KMS-11 (cell line): ENCODE measurements around the gene PAK1.
A peak's percentile ranks its signal among the peaks of the same experiment; 100 is the strongest.

Experiments
- H2AFZ ChIP-seq: fragments of 200-600 bp; sonication (generic); 2 replicates; pipeline ENCODE4 v1.6.1; 2016; ENCODE audit warnings: antibody characterized with exemption, mixed run types, low read depth
- H3K27ac ChIP-seq: fragments of 200-600 bp; sonication (generic); 2 replicates; pipeline ENCODE4 v1.6.1; 2016; ENCODE audit warnings: mild to moderate bottlenecking, mixed run types
- H3K27me3 ChIP-seq: fragments of 200-600 bp; sonication (generic); 2 replicates; pipeline ENCODE4 v1.6.1; 2017; ENCODE audit warnings: mild to moderate bottlenecking, low read depth, mixed run types, moderate library complexity; ENCODE audit not compliant: insufficient read depth
- H3K36me3 ChIP-seq: fragments of 200-600 bp; sonication (generic); 2 replicates; pipeline ENCODE4 v1.6.1; 2017; ENCODE audit warnings: mild to moderate bottlenecking, mixed run types; ENCODE audit not compliant: insufficient read depth
- H3K4me1 ChIP-seq: fragments of 200-600 bp; sonication (generic); 2 replicates; pipeline ENCODE4 v1.6.1; 2016; ENCODE audit warnings: mild to moderate bottlenecking, low read depth, mixed run types; ENCODE audit not compliant: poor library complexity, severe bottlenecking
- H3K4me2 ChIP-seq: fragments of 200-600 bp; sonication (generic); 2 replicates; pipeline ENCODE4 v1.7.0; 2016; ENCODE audit warnings: mild to moderate bottlenecking, mixed run types
- H3K4me3 ChIP-seq: fragments of 200-600 bp; sonication (generic); IDR thresholded peaks from 2 replicates; pipeline ENCODE4 v1.6.1; 2017; ENCODE audit warnings: low read depth, low read length, mixed read lengths; ENCODE audit not compliant: insufficient read depth
- H3K79me2 ChIP-seq: fragments of 200-600 bp; sonication (generic); 2 replicates; pipeline ENCODE4 v1.6.1; 2016; ENCODE audit warnings: low read depth, mixed run types; ENCODE audit not compliant: insufficient read depth
- H3K9ac ChIP-seq: fragments of 200-600 bp; sonication (generic); 2 replicates; pipeline ENCODE4 v1.6.1; 2016; ENCODE audit warnings: mild to moderate bottlenecking, mixed run types
- H4K20me1 ChIP-seq: fragments of 200-600 bp; sonication (generic); 2 replicates; pipeline ENCODE4 v1.6.1; 2016; ENCODE audit warnings: mild to moderate bottlenecking, mixed run types; ENCODE audit not compliant: insufficient read depth
- CTCF ChIP-seq: fragments of 200-600 bp; sonication (generic); conservative IDR thresholded peaks from 2 replicates; pipeline ENCODE4 v1.6.1; 2017; ENCODE audit warnings: low read depth, mild to moderate bottlenecking, antibody characterized with exemption, low read length, moderate library complexity, mixed read lengths

The PAK1 gene

GRCh38 chr11:77471558-77472193 is 2.2 kb downstream of the PAK1 start:
- no peaks in the 10 kb centered on the region for H3K27me3 ChIP-seq
- no peaks in the 10 kb centered on the region; the same call in 1 of the 2 replicates for H3K79me2 ChIP-seq
- H3K36me3 ChIP-seq: no peaks in the 10 kb centered on the region
- peak; percentile 32; the same call in 1 of the 2 replicates for TF ChIP-seq CTCF
- H3K27ac ChIP-seq: no peak overlapping the region
- H4K20me1 ChIP-seq: no peaks in the 10 kb centered on the region
- no peak overlapping the region for H3K9ac ChIP-seq
- no peak overlapping the region for H3K4me3 ChIP-seq
- H2AFZ ChIP-seq: no peak overlapping the region
- peaks cover 35% of the 10 kb centered on the region for H3K4me1 ChIP-seq
- H3K4me2 ChIP-seq: no peak overlapping the region

- H4K20me1 ChIP-seq: no peaks in the 10 kb centered on the region
- no peak overlapping the region for H2AFZ ChIP-seq
- H3K4me2 ChIP-seq: no peak overlapping the region; the same call in 1 of the 2 replicates
- no peak for TF ChIP-seq CTCF
- H3K4me1 ChIP-seq: peaks cover 35% of the 10 kb centered on the region
- H3K9ac ChIP-seq: no peak overlapping the region
- no peak overlapping the region for H3K4me3 ChIP-seq
- no peaks in the 10 kb centered on the region for H3K36me3 ChIP-seq
- no peaks in the 10 kb centered on the region for H3K27me3 ChIP-seq
- H3K79me2 ChIP-seq: no peaks in the 10 kb centered on the region; the same call in 1 of the 2 replicates
- no peak overlapping the region for H3K27ac ChIP-seq
Measured at GRCh38 chr11:77470971-77471370, 2.9 kb downstream of the PAK1 start.

DNA sequence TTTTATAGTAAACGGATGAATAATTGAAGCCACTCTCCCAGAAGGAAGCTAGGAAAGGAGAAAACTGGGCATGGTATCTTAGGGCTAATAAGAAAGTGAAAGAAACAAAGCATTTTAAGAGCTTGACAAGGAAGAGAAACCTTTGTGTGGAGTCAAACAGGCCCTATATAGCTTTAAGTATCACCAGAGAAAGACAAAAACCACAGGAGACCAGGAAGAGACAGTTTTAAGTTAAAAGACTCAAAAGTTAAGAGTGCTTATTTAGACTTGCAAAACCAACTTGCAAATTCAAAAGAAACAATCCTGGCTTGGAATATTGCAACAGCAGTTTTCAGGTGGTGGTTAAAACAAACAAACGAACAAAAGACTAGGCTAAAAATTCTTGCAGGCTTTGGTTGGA is 3.4 kb downstream of the PAK1 start:
- H2AFZ ChIP-seq: 0 out of 2 replicates have a peak overlapping the region, but pooled peaks have one; percentile 1
- H3K4me2 ChIP-seq: peak overlapping the region; percentile 58
- no peaks in the 10 kb centered on the region; the same call in 1 of the 2 replicates for H3K79me2 ChIP-seq
- no peak overlapping the region for H3K4me3 ChIP-seq
- H3K9ac ChIP-seq: no peak overlapping the region
- peaks cover 35% of the 10 kb centered on the region for H3K4me1 ChIP-seq
- no peaks in the 10 kb centered on the region for H3K36me3 ChIP-seq
- no peak for TF ChIP-seq CTCF
- H4K20me1 ChIP-seq: no peaks in the 10 kb centered on the region
- H3K27me3 ChIP-seq: no peaks in the 10 kb centered on the region
- H3K27ac ChIP-seq: no peak overlapping the region

DNA sequence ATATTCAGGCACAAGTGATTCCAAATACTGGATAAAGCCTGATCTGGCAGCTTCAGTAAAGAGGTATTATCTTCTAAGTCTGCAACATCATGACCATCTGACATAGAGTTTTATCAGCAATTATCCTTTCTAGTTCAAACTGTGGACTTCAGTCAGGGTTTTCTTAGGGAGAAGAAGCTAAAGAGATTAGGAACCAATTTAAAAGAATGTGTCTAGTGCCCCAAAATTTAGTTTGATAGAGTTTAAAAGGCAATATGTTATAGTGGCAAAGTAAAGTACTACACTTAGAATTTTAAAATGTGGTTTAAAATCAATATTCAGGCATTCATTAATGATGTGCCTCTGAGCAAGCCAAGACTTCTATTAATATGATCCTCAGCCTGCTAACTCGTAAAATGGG is 5.4 kb downstream of the PAK1 start:
- Histone ChIP-seq H4K20me1 (no peaks in the 10 kb centered on the region), H2AFZ (no peak overlapping the region), H3K79me2 (no peaks in the 10 kb centered on the region; the same call in 1 of the 2 replicates), H3K27ac (no peak overlapping the region), H3K4me3 (no peak overlapping the region), H3K4me1 (peaks cover 35% of the 10 kb centered on the region), H3K9ac (no peak overlapping the region), H3K4me2 (no peak overlapping the region), H3K36me3 (no peaks in the 10 kb centered on the region), H3K27me3 (no peaks in the 10 kb centered on the region)
- no peak for TF ChIP-seq CTCF
